Measurements from ENCODE around the gene SPCS2. TPM values are rescaled to one million over a fixed set of nuclear protein-coding genes. Genes with fewer than 3 reads are reported as not detected.
A peak's percentile ranks its signal among the peaks of the same experiment; 100 is the strongest.

SPCS2 gene
- total RNA-seq, 1 donor = 10.9 TPM

DNA sequence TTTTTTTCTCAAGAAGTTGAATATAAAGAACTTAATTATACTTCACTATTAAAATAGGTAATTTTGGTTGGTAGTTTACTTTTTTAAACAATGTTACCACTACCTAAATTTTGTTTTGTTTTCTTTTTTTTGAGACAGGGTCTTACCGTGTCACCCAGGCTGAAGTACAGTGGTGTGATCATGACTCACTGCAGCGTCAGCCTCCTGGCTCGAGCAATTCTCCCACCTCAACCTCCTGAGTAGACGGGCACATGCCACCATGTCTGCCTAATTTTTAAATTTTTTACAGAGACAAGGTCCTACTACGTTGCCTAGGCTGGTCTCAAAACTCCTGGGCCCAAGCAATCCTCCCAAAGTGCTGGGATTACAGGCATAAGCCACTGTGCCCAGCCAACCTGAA lies 17.6 kb downstream of the SPCS2 start:
- no peaks in the 10 kb centered on the region for H3K4me1 ChIP-seq (ENCODE audit: insufficient read depth, low read length)
- H3K27ac ChIP-seq (ENCODE audit: low read depth, low read length) = peak overlapping the region; percentile 32
- no peak overlapping the region for H2AFZ ChIP-seq (ENCODE audit: low read length)
- no peak for DNase-seq (ENCODE audit: insufficient read length, low spot score, missing footprints)
- H3K9me3 ChIP-seq (ENCODE audit: low read depth, low read length) = no peaks in the 10 kb centered on the region
- no peak overlapping the region for H3K4me2 ChIP-seq (ENCODE audit: insufficient read depth, low read length)
- H3K4me3 ChIP-seq (ENCODE audit: insufficient read depth, low read length) = no peak overlapping the region
- peaks cover 32% of the 10 kb centered on the region for H3K36me3 ChIP-seq (ENCODE audit: insufficient read depth, low read length)
- H4K20me1 ChIP-seq (ENCODE audit: insufficient read depth, low read length) = peaks cover 10% of the 10 kb centered on the region
- no peak for TF ChIP-seq CTCF (IDR thresholded peaks at IDR 0.05; ENCODE audit: extremely low read depth, low read depth, low read length)
- H3K79me2 ChIP-seq (ENCODE audit: insufficient read depth, low read length) = peaks cover 77% of the 10 kb centered on the region
- no peaks in the 10 kb centered on the region for H3K27me3 ChIP-seq (ENCODE audit: insufficient read depth, low read length)

- Histone ChIP-seq H3K9me3 (ENCODE audit: low read depth, low read length) (no peaks in the 10 kb centered on the region), H3K4me3 (ENCODE audit: insufficient read depth, low read length) (no peak overlapping the region), H3K27me3 (ENCODE audit: insufficient read depth, low read length) (no peaks in the 10 kb centered on the region), H3K36me3 (ENCODE audit: insufficient read depth, low read length) (peaks cover 54% of the 10 kb centered on the region), H3K4me1 (ENCODE audit: insufficient read depth, low read length) (no peaks in the 10 kb centered on the region), H3K4me2 (ENCODE audit: insufficient read depth, low read length) (no peak overlapping the region), H4K20me1 (ENCODE audit: insufficient read depth, low read length) (peaks cover 3% of the 10 kb centered on the region), H3K27ac (ENCODE audit: low read depth, low read length) (no peak overlapping the region), H2AFZ (ENCODE audit: low read length) (no peak overlapping the region), H3K79me2 (ENCODE audit: insufficient read depth, low read length) (peaks cover 59% of the 10 kb centered on the region)
- no peak for TF ChIP-seq CTCF (IDR thresholded peaks at IDR 0.05; ENCODE audit: extremely low read depth, low read depth, low read length)
- DNase-seq (ENCODE audit: insufficient read length, low spot score, missing footprints) = no peak
Measured at GRCh38 chr11:74970852-74971395, 21.9 kb downstream of the SPCS2 start.

DNA sequence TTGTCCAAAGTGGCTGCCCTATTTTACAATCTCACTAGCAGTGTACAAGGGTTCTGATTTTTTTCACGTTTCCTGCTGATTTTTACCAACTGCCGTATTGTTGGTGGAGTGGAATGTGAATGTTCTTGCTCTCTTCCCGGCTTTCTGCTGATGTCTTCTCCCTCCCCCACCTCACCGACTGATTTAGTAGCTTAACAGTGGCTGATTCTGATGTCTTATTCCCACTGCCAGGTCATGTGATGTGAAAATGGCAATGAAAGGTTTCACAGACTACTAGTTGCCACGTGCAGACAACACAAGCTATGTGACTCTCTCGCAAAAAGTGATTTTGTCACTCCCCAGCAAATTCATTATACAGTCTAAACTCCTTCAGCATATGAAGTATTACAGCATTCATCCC lies 22.4 kb downstream of the SPCS2 start:
- peaks cover 59% of the 10 kb centered on the region for H3K36me3 ChIP-seq (ENCODE audit: insufficient read depth, low read length)
- no peak overlapping the region for H2AFZ ChIP-seq (ENCODE audit: low read length)
- H3K4me1 ChIP-seq (ENCODE audit: insufficient read depth, low read length) = no peaks in the 10 kb centered on the region
- H3K27me3 ChIP-seq (ENCODE audit: insufficient read depth, low read length) = no peaks in the 10 kb centered on the region
- no peak overlapping the region for H3K4me3 ChIP-seq (ENCODE audit: insufficient read depth, low read length)
- H3K79me2 ChIP-seq (ENCODE audit: insufficient read depth, low read length) = peaks cover 54% of the 10 kb centered on the region
- no peaks in the 10 kb centered on the region for H3K9me3 ChIP-seq (ENCODE audit: low read depth, low read length)
- H4K20me1 ChIP-seq (ENCODE audit: insufficient read depth, low read length) = peaks cover 3% of the 10 kb centered on the region
- H3K27ac ChIP-seq (ENCODE audit: low read depth, low read length) = no peak overlapping the region
- DNase-seq (ENCODE audit: insufficient read length, low spot score, missing footprints) = no peak
- no peak overlapping the region for H3K4me2 ChIP-seq (ENCODE audit: insufficient read depth, low read length)
- no peak for TF ChIP-seq CTCF (IDR thresholded peaks at IDR 0.05; ENCODE audit: extremely low read depth, low read depth, low read length)

GRCh38 chr11:74978041-74978440 lies 29.0 kb downstream of the SPCS2 start:
- no peak overlapping the region for H2AFZ ChIP-seq (ENCODE audit: low read length)
- H3K27me3 ChIP-seq (ENCODE audit: insufficient read depth, low read length) = no peaks in the 10 kb centered on the region
- no peaks in the 10 kb centered on the region for H3K9me3 ChIP-seq (ENCODE audit: low read depth, low read length)
- peaks cover 11% of the 10 kb centered on the region for H3K79me2 ChIP-seq (ENCODE audit: insufficient read depth, low read length)
- DNase-seq (ENCODE audit: insufficient read length, low spot score, missing footprints) = no peak
- H3K4me1 ChIP-seq (ENCODE audit: insufficient read depth, low read length) = no peaks in the 10 kb centered on the region
- peaks cover 3% of the 10 kb centered on the region for H4K20me1 ChIP-seq (ENCODE audit: insufficient read depth, low read length)
- H3K4me3 ChIP-seq (ENCODE audit: insufficient read depth, low read length) = no peak overlapping the region
- no peak for TF ChIP-seq CTCF (IDR thresholded peaks at IDR 0.05; ENCODE audit: extremely low read depth, low read depth, low read length)
- H3K36me3 ChIP-seq (ENCODE audit: insufficient read depth, low read length) = peaks cover 39% of the 10 kb centered on the region
- H3K27ac ChIP-seq (ENCODE audit: low read depth, low read length) = no peak overlapping the region
- no peak overlapping the region for H3K4me2 ChIP-seq (ENCODE audit: insufficient read depth, low read length)

Measured in osteoblast (primary cell).